UCSD-AML1 (cell line): ENCODE results near the gene FFAR2.

Experiments
- DNase-seq: peaks from one replicate; lab custom pipeline; 2025; ENCODE audit not compliant: unreplicated experiment; lab: John Stamatoyannopoulos, UW

The FFAR2 gene

GRCh38 chr19:35484252-35485036 is 36.4 kb downstream of the FFAR2 start:
- DNase-seq = no peak

DNA sequence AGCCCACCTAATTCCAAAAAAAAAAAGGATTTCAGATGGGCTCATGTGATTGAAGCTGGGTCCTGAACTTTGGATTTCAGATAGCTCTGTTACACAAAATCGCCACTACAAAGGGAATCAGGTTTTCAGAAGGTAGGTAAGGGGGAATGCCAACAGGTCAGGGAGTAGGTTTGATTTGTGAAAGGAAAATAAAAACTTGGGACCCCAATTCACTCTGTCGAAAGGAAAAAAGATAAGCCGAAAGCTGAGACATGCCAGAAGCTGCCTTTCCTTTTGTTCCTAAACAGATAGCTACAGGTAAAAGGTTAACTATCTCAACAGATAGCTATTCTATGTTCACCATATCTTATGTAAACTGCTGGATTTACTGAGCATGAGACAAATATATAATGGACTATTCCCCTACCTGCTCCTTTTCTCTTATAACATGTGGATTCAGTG is 38.2 kb downstream of the FFAR2 start:
- DNase-seq = no peak

GRCh38 chr19:35487656-35488182 is 39.7 kb downstream of the FFAR2 start:
- DNase-seq = no peak

DNA sequence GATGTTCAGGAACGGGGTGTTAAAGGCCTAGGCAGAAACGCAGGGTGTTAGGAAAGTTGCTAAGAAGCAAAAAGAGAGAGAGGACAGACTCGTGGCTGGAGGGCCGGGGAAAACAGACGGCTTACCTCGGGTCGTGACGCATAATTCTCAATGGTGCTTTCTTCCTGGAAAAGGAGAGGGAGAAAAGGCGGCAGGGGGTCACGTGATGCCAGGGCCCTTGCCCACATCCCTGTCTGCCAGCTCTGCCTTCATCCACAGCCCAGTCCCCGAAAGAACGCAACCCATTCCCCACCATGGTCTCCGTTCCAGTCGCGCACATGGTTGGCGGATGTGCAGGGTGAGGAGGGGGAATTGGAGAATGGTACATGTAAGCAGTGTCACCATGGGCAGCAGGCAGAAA is 40.6 kb downstream of the FFAR2 start:
- no peak for DNase-seq

GRCh38 chr19:35490364-35490763 is 42.3 kb downstream of the FFAR2 start, which contains the start of gene KRTDAP:
KRTDAP (minus strand) TSS chr19:35490464; CDS start chr19:35490442, 22 bp downstream.
- DNase-seq = no peak

GRCh38 chr19:35491836-35492360 is 43.8 kb downstream of the FFAR2 start:
- no peak for DNase-seq

DNA sequence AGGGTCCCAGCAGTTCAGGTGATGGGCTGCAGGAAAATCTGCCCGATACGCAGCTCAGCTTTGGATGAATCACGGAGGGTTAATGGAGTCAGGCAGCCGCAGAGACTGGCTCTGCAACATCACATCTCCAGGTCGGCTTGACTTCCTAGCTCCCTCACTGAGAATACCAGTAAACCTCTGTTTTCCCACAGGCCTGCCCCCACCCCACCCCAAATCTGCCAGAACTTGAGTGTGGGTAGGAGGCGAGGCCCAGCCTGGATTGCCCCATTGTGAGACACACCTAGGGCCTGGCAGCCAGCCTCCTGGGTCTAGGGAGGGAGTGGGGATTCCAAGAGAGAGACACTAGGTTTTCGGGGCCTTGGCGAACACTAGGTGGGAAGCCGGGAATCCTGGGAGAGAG is 45.9 kb downstream of the FFAR2 start:
- no peak for DNase-seq

DNA sequence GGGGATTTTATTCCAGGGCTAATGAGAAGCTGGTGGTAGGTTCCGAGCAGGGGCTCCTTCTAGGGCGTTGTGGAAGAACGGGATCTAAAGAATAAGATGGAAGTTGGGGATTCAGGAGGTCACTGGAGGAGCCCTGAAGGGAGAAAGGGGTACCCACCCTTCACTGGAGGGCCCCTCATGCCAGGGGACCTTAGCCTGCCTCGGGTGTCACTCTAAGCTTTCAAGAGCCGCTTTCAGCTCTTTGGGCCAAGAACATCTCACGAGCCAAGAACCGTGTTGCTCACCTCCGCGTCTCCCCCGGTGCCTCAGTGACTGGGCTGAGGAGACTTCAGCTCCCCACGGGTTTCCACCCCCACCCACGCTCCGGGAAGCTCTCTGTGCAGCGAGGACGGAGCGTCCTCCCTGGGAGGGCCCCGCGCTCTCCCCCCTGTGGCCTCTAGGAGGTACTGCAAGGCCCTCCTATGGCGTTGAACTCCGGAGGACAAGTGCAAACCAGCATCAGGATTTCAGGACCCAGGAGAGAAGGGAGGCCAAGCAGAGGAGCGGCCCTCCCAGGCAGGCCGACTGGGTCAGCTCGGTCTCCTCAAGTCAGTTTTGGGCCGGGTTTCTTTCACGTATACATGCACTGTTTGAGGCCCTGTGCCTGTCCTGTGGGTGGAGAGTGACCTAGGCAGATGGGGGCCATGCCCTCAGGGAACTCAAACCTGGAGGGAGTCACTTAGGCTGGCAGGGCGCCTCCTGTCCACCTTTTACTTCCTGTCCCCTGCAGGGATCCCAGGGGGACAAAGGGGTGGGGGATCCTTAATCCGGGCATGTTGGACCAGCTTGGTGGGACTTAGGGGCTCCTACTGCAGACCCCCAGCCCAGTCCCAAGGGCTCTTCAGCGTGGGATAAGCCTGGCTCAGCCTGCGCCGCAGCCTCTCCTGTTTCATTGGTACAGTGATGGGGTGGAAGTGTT is 47.3 kb downstream of the FFAR2 start:
- DNase-seq = peak; percentile 63

- no peak for DNase-seq
Measured at GRCh38 chr19:35497406-35497805, 49.3 kb downstream of the FFAR2 start.

DNA sequence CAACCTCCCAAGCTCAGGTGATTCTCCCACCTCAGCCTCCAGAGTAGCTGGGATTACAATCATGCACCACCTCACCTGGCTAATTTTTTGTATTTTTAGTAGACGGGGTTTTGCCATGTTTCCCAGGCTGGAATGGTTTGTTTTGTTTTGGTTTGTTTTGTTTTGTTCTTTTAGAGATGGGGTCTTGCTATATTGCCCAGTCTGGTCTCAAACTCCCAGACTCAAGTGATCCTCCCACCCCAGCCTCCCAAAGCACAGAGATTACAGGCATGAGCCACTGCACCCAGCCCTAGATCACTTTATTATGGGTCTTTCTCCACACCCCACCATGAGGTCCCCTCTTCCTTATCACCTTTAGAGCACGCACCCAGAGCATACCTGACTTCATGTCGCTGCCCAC is 50.2 kb downstream of the FFAR2 start:
- DNase-seq = no peak

- DNase-seq = no peak
Measured at GRCh38 chr19:35498984-35499527, 51.0 kb downstream of the FFAR2 start.

DNA sequence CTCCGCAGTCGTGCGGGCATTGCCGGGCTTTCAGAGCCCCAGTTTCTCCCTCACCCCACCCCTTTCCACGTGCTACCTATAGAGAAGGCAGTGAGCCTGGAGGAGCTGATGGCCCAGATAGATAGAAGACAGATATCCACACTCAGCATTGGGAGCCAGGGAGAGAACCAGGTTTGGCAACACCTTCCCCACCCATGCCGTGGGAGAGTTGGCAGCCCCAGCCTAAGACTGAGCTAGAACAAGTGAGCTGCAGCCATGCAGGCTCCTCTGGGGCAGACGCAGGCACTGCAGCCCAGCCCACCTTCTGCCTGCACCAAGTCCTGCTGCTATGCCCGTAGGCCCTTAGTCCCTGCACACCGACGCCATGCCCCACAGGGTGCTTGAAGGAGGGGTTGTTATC is 52.6 kb downstream of the FFAR2 start:
- DNase-seq = no peak
